Measurements from ENCODE around the gene ADH6.

ADH6 gene

DNA sequence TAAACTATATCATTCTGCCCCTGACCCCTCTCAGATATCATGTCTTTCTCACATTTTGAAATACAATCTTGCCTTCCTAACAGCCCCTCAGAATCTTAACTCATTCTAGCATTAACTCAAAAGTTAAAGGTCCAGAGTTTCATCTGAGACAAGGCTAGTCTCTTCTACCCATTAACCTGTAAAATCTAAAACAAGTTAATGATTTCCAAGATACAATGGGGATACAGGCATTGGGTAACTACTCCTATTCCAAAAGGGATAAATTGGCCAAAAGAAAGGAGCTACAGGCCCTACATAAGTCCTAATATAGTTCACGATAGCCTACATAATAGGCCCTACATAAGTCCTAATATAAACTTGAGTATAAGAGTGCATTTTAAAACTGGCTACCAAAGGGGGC, 18.9 kb downstream of the ADH6 start:
- TF ChIP-seq SIN3A (IDR thresholded peaks at IDR 0.05; ENCODE audit: borderline replicate concordance, insufficient read depth, low read length) (no peak), FOXP2 (optimal IDR thresholded peaks at IDR 0.05; ENCODE audit: borderline replicate concordance, extremely low read depth, extremely low read length, insufficient read depth) (no peak), POLR2AphosphoS5 (IDR thresholded peaks at IDR 0.05; ENCODE audit: low read depth, low read length) (no peak), TAF1 (IDR thresholded peaks at IDR 0.05; ENCODE audit: borderline replicate concordance, insufficient read depth, low read length) (no peak)
- TF ChIP-seq, protein P1, sequence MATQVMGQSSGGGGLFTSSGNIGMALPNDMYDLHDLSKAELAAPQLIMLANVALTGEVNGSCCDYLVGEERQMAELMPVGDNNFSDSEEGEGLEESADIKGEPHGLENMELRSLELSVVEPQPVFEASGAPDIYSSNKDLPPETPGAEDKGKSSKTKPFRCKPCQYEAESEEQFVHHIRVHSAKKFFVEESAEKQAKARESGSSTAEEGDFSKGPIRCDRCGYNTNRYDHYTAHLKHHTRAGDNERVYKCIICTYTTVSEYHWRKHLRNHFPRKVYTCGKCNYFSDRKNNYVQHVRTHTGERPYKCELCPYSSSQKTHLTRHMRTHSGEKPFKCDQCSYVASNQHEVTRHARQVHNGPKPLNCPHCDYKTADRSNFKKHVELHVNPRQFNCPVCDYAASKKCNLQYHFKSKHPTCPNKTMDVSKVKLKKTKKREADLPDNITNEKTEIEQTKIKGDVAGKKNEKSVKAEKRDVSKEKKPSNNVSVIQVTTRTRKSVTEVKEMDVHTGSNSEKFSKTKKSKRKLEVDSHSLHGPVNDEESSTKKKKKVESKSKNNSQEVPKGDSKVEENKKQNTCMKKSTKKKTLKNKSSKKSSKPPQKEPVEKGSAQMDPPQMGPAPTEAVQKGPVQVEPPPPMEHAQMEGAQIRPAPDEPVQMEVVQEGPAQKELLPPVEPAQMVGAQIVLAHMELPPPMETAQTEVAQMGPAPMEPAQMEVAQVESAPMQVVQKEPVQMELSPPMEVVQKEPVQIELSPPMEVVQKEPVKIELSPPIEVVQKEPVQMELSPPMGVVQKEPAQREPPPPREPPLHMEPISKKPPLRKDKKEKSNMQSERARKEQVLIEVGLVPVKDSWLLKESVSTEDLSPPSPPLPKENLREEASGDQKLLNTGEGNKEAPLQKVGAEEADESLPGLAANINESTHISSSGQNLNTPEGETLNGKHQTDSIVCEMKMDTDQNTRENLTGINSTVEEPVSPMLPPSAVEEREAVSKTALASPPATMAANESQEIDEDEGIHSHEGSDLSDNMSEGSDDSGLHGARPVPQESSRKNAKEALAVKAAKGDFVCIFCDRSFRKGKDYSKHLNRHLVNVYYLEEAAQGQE (IDR thresholded peaks at IDR 0.05; ENCODE audit: insufficient read depth in 1 of 2, low read depth in 2 of 2, low read length in 2 of 2): no peak

DNA sequence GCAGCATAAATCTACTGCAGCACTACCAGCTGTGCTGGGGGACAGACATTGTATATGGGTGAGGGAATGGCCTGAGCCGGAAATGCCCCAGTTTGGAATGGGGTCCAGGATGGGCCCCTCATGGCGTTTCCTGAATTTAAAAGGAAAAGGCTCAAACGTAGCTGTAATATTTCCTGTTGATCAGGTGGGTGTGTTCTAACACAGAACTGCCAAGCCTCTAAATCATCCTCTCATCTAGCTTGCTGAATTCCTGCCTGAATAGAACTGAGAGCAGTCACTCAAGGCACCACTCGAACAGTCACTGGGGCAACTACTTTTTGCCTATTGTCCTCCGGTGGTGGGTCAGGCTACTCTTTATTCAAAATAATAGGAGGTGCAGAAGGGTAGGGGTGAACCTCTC, 28.7 kb downstream of the ADH6 start:
- TF ChIP-seq, protein P1 (IDR thresholded peaks at IDR 0.05; ENCODE audit: insufficient read depth in 1 of 2, low read depth in 2 of 2, low read length in 2 of 2): no peak
- TF ChIP-seq FOXP2 (optimal IDR thresholded peaks at IDR 0.05; ENCODE audit: borderline replicate concordance, extremely low read depth, extremely low read length, insufficient read depth): no peak
- no peak for TF ChIP-seq POLR2AphosphoS5 (IDR thresholded peaks at IDR 0.05; ENCODE audit: low read depth, low read length)
- TF ChIP-seq SIN3A (IDR thresholded peaks at IDR 0.05; ENCODE audit: borderline replicate concordance, insufficient read depth, low read length): no peak
- TF ChIP-seq TAF1 (IDR thresholded peaks at IDR 0.05; ENCODE audit: borderline replicate concordance, insufficient read depth, low read length): no peak

DNA sequence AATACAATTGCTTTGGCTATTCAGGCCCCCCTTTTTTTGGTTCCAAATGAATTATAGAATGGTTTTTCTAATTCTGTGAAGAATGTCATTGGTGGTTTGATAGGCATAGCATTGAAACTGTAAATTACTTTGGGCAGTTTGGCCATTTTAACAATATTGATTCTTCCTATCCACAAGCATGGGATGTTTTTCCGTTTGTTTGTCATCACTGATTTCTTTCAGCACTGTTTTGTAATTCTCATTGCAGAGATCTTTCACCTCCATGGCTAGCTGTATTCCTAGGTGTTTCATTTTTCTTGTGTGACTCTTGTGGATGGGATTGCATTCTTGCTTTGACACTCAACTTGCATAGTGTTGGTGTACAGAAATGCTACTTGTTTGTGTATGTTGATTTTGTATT, 33.0 kb downstream of the ADH6 start:
- TF ChIP-seq TAF1 (IDR thresholded peaks at IDR 0.05; ENCODE audit: borderline replicate concordance, insufficient read depth, low read length): no peak
- no peak for TF ChIP-seq POLR2AphosphoS5 (IDR thresholded peaks at IDR 0.05; ENCODE audit: low read depth, low read length)

DNA sequence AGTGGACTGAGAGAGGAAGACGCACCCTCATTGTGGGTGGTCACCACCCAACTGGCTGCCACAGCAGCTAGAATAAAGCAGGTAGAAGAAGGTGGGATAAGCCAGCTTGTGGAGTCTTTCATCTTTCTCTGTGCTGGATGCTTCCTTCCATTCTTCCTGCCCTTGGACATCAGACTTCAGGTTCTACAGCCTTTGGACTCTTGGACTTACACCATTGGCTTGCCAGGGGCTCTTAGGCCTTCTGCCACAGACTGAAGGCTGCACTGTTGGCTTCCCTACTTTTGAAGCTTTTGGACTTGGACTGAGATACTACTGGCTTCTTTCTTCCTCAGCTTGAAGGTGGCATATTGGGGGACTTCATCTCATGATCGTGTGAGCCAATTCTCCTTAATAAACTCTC, 33.5 kb downstream of the ADH6 start:
- TF ChIP-seq, protein P1 (IDR thresholded peaks at IDR 0.05; ENCODE audit: insufficient read depth in 1 of 2, low read depth in 2 of 2, low read length in 2 of 2): no peak
- TF ChIP-seq FOXP2 (optimal IDR thresholded peaks at IDR 0.05; ENCODE audit: borderline replicate concordance, extremely low read depth, extremely low read length, insufficient read depth): no peak

DNA sequence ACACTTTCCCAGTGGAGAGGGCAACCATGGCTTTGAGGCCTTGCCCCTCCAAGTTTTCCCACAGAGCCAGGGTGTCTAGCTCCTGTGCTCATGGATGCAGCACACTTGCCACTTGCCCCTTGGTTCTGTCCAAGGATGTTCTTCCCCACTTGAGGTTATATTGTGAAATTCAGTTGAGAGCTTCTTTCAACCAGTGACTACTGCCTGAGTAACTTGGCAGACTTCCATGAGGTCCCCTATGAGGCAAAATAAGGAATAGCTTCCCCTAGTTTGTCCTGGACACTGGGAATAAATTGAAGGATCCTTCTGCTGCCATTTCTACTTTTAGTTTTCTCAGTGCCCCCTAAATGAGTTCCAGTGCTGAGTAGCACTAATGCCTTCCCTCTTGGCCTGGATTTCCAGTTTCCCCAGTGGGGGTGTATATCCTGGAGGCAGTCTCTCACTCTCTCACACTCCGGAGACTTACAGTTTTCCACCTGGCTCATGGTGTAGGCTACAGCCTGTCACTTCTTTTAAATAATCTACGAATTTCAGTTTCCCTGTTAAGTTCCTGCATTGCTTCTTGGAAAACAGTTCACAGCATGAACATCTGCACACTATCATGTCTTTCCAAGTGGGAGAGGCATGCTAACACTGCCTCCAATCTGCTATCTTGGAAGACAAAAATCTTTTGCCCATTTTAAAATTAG, 38.5 kb downstream of the ADH6 start:
- no peak for TF ChIP-seq TAF1 (IDR thresholded peaks at IDR 0.05; ENCODE audit: borderline replicate concordance, insufficient read depth, low read length)
- TF ChIP-seq, protein P1 (IDR thresholded peaks at IDR 0.05; ENCODE audit: insufficient read depth in 1 of 2, low read depth in 2 of 2, low read length in 2 of 2): no peak
- TF ChIP-seq SIN3A (IDR thresholded peaks at IDR 0.05; ENCODE audit: borderline replicate concordance, insufficient read depth, low read length): no peak
- no peak for TF ChIP-seq POLR2AphosphoS5 (IDR thresholded peaks at IDR 0.05; ENCODE audit: low read depth, low read length)
- no peak for TF ChIP-seq FOXP2 (optimal IDR thresholded peaks at IDR 0.05; ENCODE audit: borderline replicate concordance, extremely low read depth, extremely low read length, insufficient read depth)

Data from PFSK-1 (cell line).